Measurements from ENCODE around the gene CHFR. TPM values are rescaled to one million over a fixed set of nuclear protein-coding genes. Genes with fewer than 3 reads are reported as not detected.
A peak's percentile ranks its signal among the peaks of the same experiment; 100 is the strongest.
"Not testable (repeated sequence)": the region's sequence is repeated elsewhere in the genome, so short reads cannot be mapped to it uniquely, and the experiment has no call there.

The CHFR gene
- total RNA-seq, 2 experiments from 2014 or later: 88.0 to 90.6 TPM

- peaks cover 55% of the 10 kb centered on the region for H3K36me3 Mint-ChIP-seq (ENCODE audit: low read depth)
- peaks cover 52% of the 10 kb centered on the region for H3K4me1 Mint-ChIP-seq (ENCODE audit: low read depth)
- no peak overlapping the region for H3K27ac Mint-ChIP-seq
- no peaks in the 10 kb centered on the region for H3K9me3 Mint-ChIP-seq (ENCODE audit: insufficient read depth)
- ATAC-seq (no peak), DNase-seq (no peak)
- POLR2A ChIA-PET: no interaction called here
- CTCF ChIA-PET: no interaction called here
- H3K27me3 Mint-ChIP-seq (ENCODE audit: low read depth): no peaks in the 10 kb centered on the region
- H3K4me3 Mint-ChIP-seq: peak overlapping the region; percentile 12
Measured at GRCh38 chr12:132825861-132826260, 61.5 kb downstream of the CHFR start.

GRCh38 chr12:132825089-132825488, 62.3 kb downstream of the CHFR start:
- ATAC-seq (no peak), DNase-seq (no peak)
- ChIA-PET POLR2A (no interaction called here), CTCF (no interaction called here)
- Mint-ChIP-seq H3K36me3 (ENCODE audit: low read depth) (peaks cover 60% of the 10 kb centered on the region), H3K27ac (no peak overlapping the region), H3K27me3 (ENCODE audit: low read depth) (no peaks in the 10 kb centered on the region), H3K9me3 (ENCODE audit: insufficient read depth) (no peaks in the 10 kb centered on the region), H3K4me1 (ENCODE audit: low read depth) (peaks cover 52% of the 10 kb centered on the region), H3K4me3 (no peak overlapping the region)

GRCh38 chr12:132824053-132824452, 63.4 kb downstream of the CHFR start:
- Mint-ChIP-seq H3K9me3 (ENCODE audit: insufficient read depth) (no peaks in the 10 kb centered on the region), H3K27ac (no peak overlapping the region), H3K36me3 (ENCODE audit: low read depth) (peaks cover 64% of the 10 kb centered on the region), H3K27me3 (ENCODE audit: low read depth) (no peaks in the 10 kb centered on the region), H3K4me1 (ENCODE audit: low read depth) (peaks cover 53% of the 10 kb centered on the region), H3K4me3 (no peak overlapping the region)
- CTCF ChIA-PET: no interaction called here
- DNase-seq (no peak), ATAC-seq (no peak)
- POLR2A ChIA-PET: no interaction called here

GRCh38 chr12:132818562-132818961, 68.8 kb downstream of the CHFR start:
- H3K27me3 Mint-ChIP-seq (ENCODE audit: low read depth): no peaks in the 10 kb centered on the region
- no peaks in the 10 kb centered on the region for H3K9me3 Mint-ChIP-seq (ENCODE audit: insufficient read depth)
- CTCF ChIA-PET: no interaction called here
- ATAC-seq (no peak), DNase-seq (no peak)
- H3K36me3 Mint-ChIP-seq (ENCODE audit: low read depth): peaks cover 57% of the 10 kb centered on the region
- H3K4me3 Mint-ChIP-seq: no peak overlapping the region
- H3K4me1 Mint-ChIP-seq (ENCODE audit: low read depth): peaks cover 26% of the 10 kb centered on the region
- POLR2A ChIA-PET: no interaction called here
- no peak overlapping the region for H3K27ac Mint-ChIP-seq

- no peaks in the 10 kb centered on the region for H3K27me3 Mint-ChIP-seq (ENCODE audit: low read depth)
- POLR2A ChIA-PET: interaction anchor here (0.6 to 0.7 kb wide), 2 partner anchors 13 to 69 kb away, joined by 3 read pairs; no protein-coding TSS in a partner anchor
- H3K9me3 Mint-ChIP-seq (ENCODE audit: insufficient read depth): no peaks in the 10 kb centered on the region
- peaks cover 32% of the 10 kb centered on the region for H3K4me1 Mint-ChIP-seq (ENCODE audit: low read depth)
- ATAC-seq (no peak), DNase-seq (no peak)
- no peak overlapping the region for H3K27ac Mint-ChIP-seq
- H3K4me3 Mint-ChIP-seq: no peak overlapping the region
- CTCF ChIA-PET: no interaction called here
- peaks cover 67% of the 10 kb centered on the region for H3K36me3 Mint-ChIP-seq (ENCODE audit: low read depth)
Measured at GRCh38 chr12:132814232-132814631, 73.2 kb downstream of the CHFR start.

- CTCF ChIA-PET: interaction anchor here (1.5 kb wide), 1 partner anchor 15 kb away, joined by 4 read pairs; the partner anchor contains the start of gene GOLGA3
- POLR2A ChIA-PET: no interaction called here
- no peak overlapping the region for H3K4me3 Mint-ChIP-seq
- H3K36me3 Mint-ChIP-seq (ENCODE audit: low read depth): peaks cover 66% of the 10 kb centered on the region
- H3K9me3 Mint-ChIP-seq (ENCODE audit: insufficient read depth): no peaks in the 10 kb centered on the region
- DNase-seq: no peak
- ATAC-seq: no peak
- H3K27me3 Mint-ChIP-seq (ENCODE audit: low read depth): no peaks in the 10 kb centered on the region
- H3K4me1 Mint-ChIP-seq (ENCODE audit: low read depth): peaks cover 31% of the 10 kb centered on the region
- H3K27ac Mint-ChIP-seq: peak overlapping the region; percentile 6
Measured at GRCh38 chr12:132813443-132813842, 74.0 kb downstream of the CHFR start.

GRCh38 chr12:132812631-132813305, 74.6 kb downstream of the CHFR start:
- POLR2A ChIA-PET: no interaction called here
- Mint-ChIP-seq H3K27me3 (ENCODE audit: low read depth) (no peaks in the 10 kb centered on the region), H3K36me3 (ENCODE audit: low read depth) (peaks cover 68% of the 10 kb centered on the region), H3K4me1 (ENCODE audit: low read depth) (peaks cover 32% of the 10 kb centered on the region), H3K27ac (peak overlapping the region; percentile 6), H3K9me3 (ENCODE audit: insufficient read depth) (no peaks in the 10 kb centered on the region), H3K4me3 (no peak overlapping the region)
- CTCF ChIA-PET: interaction anchor here (1.5 kb wide), 1 partner anchor 16 kb away, joined by 4 read pairs; the partner anchor contains the start of gene GOLGA3
- ATAC-seq: peak; percentile 68
- peak; percentile 72 for DNase-seq

- CTCF ChIA-PET: interaction anchor here (2.0 kb wide), 1 partner anchor 24 kb away, joined by 5 read pairs; no protein-coding TSS in a partner anchor
- H3K9me3 Mint-ChIP-seq (ENCODE audit: insufficient read depth); H3K27me3 Mint-ChIP-seq (ENCODE audit: low read depth); H3K27ac Mint-ChIP-seq; POLR2A ChIA-PET; H3K4me3 Mint-ChIP-seq; ATAC-seq: not testable (repeated sequence)
- H3K4me1 Mint-ChIP-seq (ENCODE audit: low read depth): peaks cover 44% of the 10 kb centered on the region
- peak; percentile 49 for DNase-seq
- H3K36me3 Mint-ChIP-seq (ENCODE audit: low read depth): peaks cover 74% of the 10 kb centered on the region
Measured at GRCh38 chr12:132809391-132809790, 78.0 kb downstream of the CHFR start.

GRCh38 chr12:132807295-132808092, 79.9 kb downstream of the CHFR start:
- ATAC-seq (no peak), DNase-seq (no peak)
- ChIA-PET CTCF (interaction anchor here (1.1 to 1.7 kb wide), 2 partner anchors 22 to 40 kb away, joined by 3 to 5 read pairs; partner anchors contain the start of gene GOLGA3), POLR2A (interaction anchor here (0.6 kb wide), 1 partner anchor 9 kb away, joined by 3 read pairs; no protein-coding TSS in a partner anchor)
- Mint-ChIP-seq H3K27me3 (ENCODE audit: low read depth) (no peaks in the 10 kb centered on the region), H3K4me3 (no peak overlapping the region), H3K27ac (no peak overlapping the region), H3K4me1 (ENCODE audit: low read depth) (peaks cover 29% of the 10 kb centered on the region), H3K36me3 (ENCODE audit: low read depth) (peaks cover 75% of the 10 kb centered on the region), H3K9me3 (ENCODE audit: insufficient read depth) (no peaks in the 10 kb centered on the region)

- peaks cover 69% of the 10 kb centered on the region for H3K36me3 Mint-ChIP-seq (ENCODE audit: low read depth)
- no peak for DNase-seq
Measured at GRCh38 chr12:132806857-132807256, 80.5 kb downstream of the CHFR start.

GRCh38 chr12:132804426-132804861, 83.0 kb downstream of the CHFR start:
- Mint-ChIP-seq H3K27ac (no peak overlapping the region), H3K9me3 (ENCODE audit: insufficient read depth) (no peaks in the 10 kb centered on the region), H3K36me3 (ENCODE audit: low read depth) (peaks cover 70% of the 10 kb centered on the region), H3K27me3 (ENCODE audit: low read depth) (no peaks in the 10 kb centered on the region), H3K4me1 (ENCODE audit: low read depth) (peaks cover 18% of the 10 kb centered on the region), H3K4me3 (no peak overlapping the region)
- ChIA-PET CTCF (no interaction called here), POLR2A (no interaction called here)
- ATAC-seq (no peak), DNase-seq (no peak)

More at GRCh38 chr12:132806857-132807256, 80.5 kb downstream of the CHFR start:
- ChIA-PET POLR2A (interaction anchor here (0.6 kb wide), 1 partner anchor 8 kb away, joined by 3 read pairs; no protein-coding TSS in a partner anchor), CTCF (interaction anchor here (1.1 to 1.7 kb wide), 2 partner anchors 22 to 39 kb away, joined by 3 to 5 read pairs; partner anchors contain the start of gene GOLGA3)
- H3K9me3 Mint-ChIP-seq (ENCODE audit: insufficient read depth): no peaks in the 10 kb centered on the region
- no peak for ATAC-seq
- H3K27ac Mint-ChIP-seq: no peak overlapping the region
- H3K27me3 Mint-ChIP-seq (ENCODE audit: low read depth): no peaks in the 10 kb centered on the region
- H3K4me1 Mint-ChIP-seq (ENCODE audit: low read depth): peaks cover 25% of the 10 kb centered on the region
- no peak overlapping the region for H3K4me3 Mint-ChIP-seq

- Mint-ChIP-seq H3K27me3 (ENCODE audit: low read depth) (no peaks in the 10 kb centered on the region), H3K36me3 (ENCODE audit: low read depth) (peaks cover 66% of the 10 kb centered on the region), H3K4me1 (ENCODE audit: low read depth) (peaks cover 18% of the 10 kb centered on the region), H3K4me3 (no peak overlapping the region), H3K9me3 (ENCODE audit: insufficient read depth) (no peaks in the 10 kb centered on the region), H3K27ac (no peak overlapping the region)
- POLR2A ChIA-PET: no interaction called here
- CTCF ChIA-PET: no interaction called here
- no peak for ATAC-seq
- no peak for DNase-seq
Measured at GRCh38 chr12:132803888-132804287, 83.5 kb downstream of the CHFR start.

Measured in activated CD8-positive, alpha-beta T cell treated with anti-CD3 and anti-CD28 coated beads, Interleukin-2, amount 10 ng/mL, durations not matched to agents 7 days and 5 days (primary cell).